Tibial nerve (tissue), 4 donors: ENCODE measurements around the gene NELL1.

Source experiments
- EP300 ChIP-seq, 2 donors: sonication (generic); formaldehyde crosslinking; IDR thresholded peaks; one replicate each; pipeline ENCODE4 v1.6.1; 2017; ENCODE audit warnings: antibody characterized with exemption in 2 of 2, mild to moderate bottlenecking in 1 of 2
- POLR2A ChIP-seq, 2 donors: fragments of 450-650 bp; IDR thresholded peaks; one replicate each; pipeline ENCODE4 v1.6.1; 2017; ENCODE audit warnings: antibody characterized with exemption in 2 of 2, mild to moderate bottlenecking in 2 of 2, moderate library complexity in 2 of 2
- TF ChIP-seq, protein P1 (sequence below), 5 experiments: fragments of 200-600 bp in 3 of 5; fragments of 450-650 bp in 2 of 5; sonication (generic) in 3 of 5; IDR thresholded peaks; one replicate each; pipeline ENCODE4 v1.5.1; 2016 to 2019; ENCODE audit warnings: antibody characterized with exemption in 5 of 5, mild to moderate bottlenecking in 3 of 5, moderate library complexity in 2 of 5

DNA sequence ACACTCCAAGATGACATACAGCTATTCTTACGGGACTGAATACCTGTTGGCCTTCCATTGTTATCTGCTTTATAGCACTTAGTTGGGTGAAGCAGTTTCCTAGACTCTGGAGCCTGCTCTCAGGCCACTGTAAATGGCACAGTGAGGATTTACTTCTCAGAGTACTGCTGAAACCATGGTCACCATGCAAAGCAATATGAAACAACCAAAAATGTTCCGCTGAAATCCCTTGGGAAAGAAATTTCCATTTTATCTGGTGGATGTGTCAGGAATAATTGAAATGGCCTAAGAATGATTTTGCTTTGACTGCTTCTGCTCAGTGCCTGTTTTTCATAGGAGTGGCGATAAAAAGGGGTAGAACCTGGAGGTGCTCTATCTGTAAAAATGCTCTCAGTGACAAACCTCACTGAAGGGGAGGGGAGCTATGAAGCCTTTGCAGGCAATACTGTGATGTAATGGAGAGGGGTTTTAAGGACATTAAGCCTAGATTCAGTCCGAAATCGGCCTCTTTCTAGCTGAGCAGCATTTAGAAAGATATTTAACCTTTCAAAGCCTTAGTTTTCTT, 871.9 kb downstream of the NELL1 start:
- TF ChIP-seq, protein P1, sequence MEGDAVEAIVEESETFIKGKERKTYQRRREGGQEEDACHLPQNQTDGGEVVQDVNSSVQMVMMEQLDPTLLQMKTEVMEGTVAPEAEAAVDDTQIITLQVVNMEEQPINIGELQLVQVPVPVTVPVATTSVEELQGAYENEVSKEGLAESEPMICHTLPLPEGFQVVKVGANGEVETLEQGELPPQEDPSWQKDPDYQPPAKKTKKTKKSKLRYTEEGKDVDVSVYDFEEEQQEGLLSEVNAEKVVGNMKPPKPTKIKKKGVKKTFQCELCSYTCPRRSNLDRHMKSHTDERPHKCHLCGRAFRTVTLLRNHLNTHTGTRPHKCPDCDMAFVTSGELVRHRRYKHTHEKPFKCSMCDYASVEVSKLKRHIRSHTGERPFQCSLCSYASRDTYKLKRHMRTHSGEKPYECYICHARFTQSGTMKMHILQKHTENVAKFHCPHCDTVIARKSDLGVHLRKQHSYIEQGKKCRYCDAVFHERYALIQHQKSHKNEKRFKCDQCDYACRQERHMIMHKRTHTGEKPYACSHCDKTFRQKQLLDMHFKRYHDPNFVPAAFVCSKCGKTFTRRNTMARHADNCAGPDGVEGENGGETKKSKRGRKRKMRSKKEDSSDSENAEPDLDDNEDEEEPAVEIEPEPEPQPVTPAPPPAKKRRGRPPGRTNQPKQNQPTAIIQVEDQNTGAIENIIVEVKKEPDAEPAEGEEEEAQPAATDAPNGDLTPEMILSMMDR (IDR thresholded peaks at IDR 0.05) = no peak
- no peak for TF ChIP-seq POLR2A (IDR thresholded peaks at IDR 0.05)
- TF ChIP-seq EP300 (IDR thresholded peaks at IDR 0.05) = no peak
